ENCODE data around the gene SERPINC1. TPM values are rescaled to one million over a fixed set of nuclear protein-coding genes. Genes with fewer than 3 reads are reported as not detected.
"Not testable (repeated sequence)": the region's sequence is repeated elsewhere in the genome, so short reads cannot be mapped to it uniquely, and the experiment has no call there.

Gene SERPINC1
- total and polyA plus RNA-seq, 9 donors: 0.37 to 1.6 (median 0.76) TPM; not detected in 5

- TF ChIP-seq EP300 (IDR thresholded peaks at IDR 0.05) (no peak), POLR2A (IDR thresholded peaks at IDR 0.05) (no peak), CTCF (IDR thresholded peaks at IDR 0.05) (no peak)
- no peaks in the 10 kb centered on the region for H3K36me3 ChIP-seq
These were observed 53.6 kb downstream of the SERPINC1 start for GRCh38 chr1:173863224-173864161.

GRCh38 chr1:173862769-173863223 is 54.3 kb downstream of the SERPINC1 start:
- H3K27me3 ChIP-seq: no peaks in the 10 kb centered on the region
- H3K4me3 ChIP-seq: no peak overlapping the region
- no peaks in the 10 kb centered on the region for H3K9me3 ChIP-seq
- 68 to 80% (median 69%) methylated on average over 8 of the region's 8 CpGs for WGBS, 3 donors
- no peak for TF ChIP-seq EP300 (IDR thresholded peaks at IDR 0.05)
- intact Hi-C loops (cut with DNase I): no loop called here
- no peak for DNase-seq
- H3K4me1 ChIP-seq (ENCODE audit: insufficient read depth): peaks cover 3% of the 10 kb centered on the region
- no peaks in the 10 kb centered on the region for H3K36me3 ChIP-seq
- no peak overlapping the region for H3K27ac ChIP-seq

More at GRCh38 chr1:173863224-173864161, 53.6 kb downstream of the SERPINC1 start:
- no peaks in the 10 kb centered on the region for H3K27me3 ChIP-seq
- H3K4me1 ChIP-seq (ENCODE audit: insufficient read depth): peaks cover 3% of the 10 kb centered on the region
- no peak overlapping the region for H3K27ac ChIP-seq
- no peaks in the 10 kb centered on the region for H3K9me3 ChIP-seq
- intact Hi-C loops (cut with DNase I): no loop called here
- no peak for DNase-seq
- no peak overlapping the region for H3K4me3 ChIP-seq

GRCh38 chr1:173862146-173862768 is 54.9 kb downstream of the SERPINC1 start:
- DNase-seq; H3K4me3 ChIP-seq; H3K36me3 ChIP-seq; H3K27ac ChIP-seq; H3K4me1 ChIP-seq (ENCODE audit: insufficient read depth); intact Hi-C loops (cut with DNase I); H3K27me3 ChIP-seq; H3K9me3 ChIP-seq: not testable (repeated sequence)
- 78 to 84% (median 79%) methylated on average over 13 of the region's 13 CpGs for WGBS, 3 donors

- no peak for DNase-seq
- TF ChIP-seq CTCF (IDR thresholded peaks at IDR 0.05): no peak
- TF ChIP-seq POLR2A (IDR thresholded peaks at IDR 0.05): no peak
- TF ChIP-seq EP300 (IDR thresholded peaks at IDR 0.05): no peak
- WGBS, 3 donors: 92 to 93% (median 93%) methylated on average over 7 of the region's 7 CpGs
- Histone ChIP-seq H3K4me3 (no peak overlapping the region), H3K4me1 (ENCODE audit: insufficient read depth) (peaks cover 3% of the 10 kb centered on the region), H3K27ac (no peak overlapping the region), H3K27me3 (no peaks in the 10 kb centered on the region), H3K36me3 (no peaks in the 10 kb centered on the region), H3K9me3 (no peaks in the 10 kb centered on the region)
- intact Hi-C loops (cut with DNase I): no loop called here
These were observed 55.4 kb downstream of the SERPINC1 start for GRCh38 chr1:173861731-173862145.

GRCh38 chr1:173860065-173860464 is 57.1 kb downstream of the SERPINC1 start:
- H3K27ac ChIP-seq: no peak overlapping the region
- TF ChIP-seq EP300 (IDR thresholded peaks at IDR 0.05) (no peak), CTCF (IDR thresholded peaks at IDR 0.05) (no peak), POLR2A (IDR thresholded peaks at IDR 0.05) (no peak)
- no peak overlapping the region for H3K4me3 ChIP-seq
- 78 to 88% (median 87%) methylated on average over 1 of the region's 1 CpG for WGBS, 3 donors
- H3K27me3 ChIP-seq: no peaks in the 10 kb centered on the region
- intact Hi-C loops (cut with DNase I): no loop called here
- no peaks in the 10 kb centered on the region for H3K4me1 ChIP-seq (ENCODE audit: insufficient read depth)
- no peak for DNase-seq
- H3K9me3 ChIP-seq: no peaks in the 10 kb centered on the region
- no peaks in the 10 kb centered on the region for H3K36me3 ChIP-seq

GRCh38 chr1:173859547-173859946 is 57.6 kb downstream of the SERPINC1 start:
- H3K4me1 ChIP-seq (ENCODE audit: insufficient read depth); H3K27ac ChIP-seq; intact Hi-C loops (cut with DNase I); H3K36me3 ChIP-seq; DNase-seq; H3K4me3 ChIP-seq; H3K27me3 ChIP-seq; H3K9me3 ChIP-seq: not testable (repeated sequence)
- 92 to 96% (median 94%) methylated on average over 5 of the region's 5 CpGs for WGBS, 3 donors

Data from ovary (tissue), 9 donors.